ENCODE results near the gene AIM2. TPM values are rescaled to one million over a fixed set of nuclear protein-coding genes. Genes with fewer than 3 reads are reported as not detected.

AIM2 gene
- total RNA-seq, 2 donors from 2014 or later, result 0.69 TPM; not detected in 1

- H3K9ac ChIP-seq (ENCODE audit: low read depth in 2 of 2, low read length in 2 of 2), result no peak overlapping the region
- no peaks in the 10 kb centered on the region for H3K4me1 ChIP-seq
- TF ChIP-seq CTCF (IDR thresholded peaks at IDR 0.05), result no peak
- H3K27me3 ChIP-seq, result no peaks in the 10 kb centered on the region
- intact Hi-C loops (cut with DNase I), result no loop called here
- no peak overlapping the region for H3K27ac ChIP-seq
- DNase-seq, result no peak
- H3K9me3 ChIP-seq, result no peaks in the 10 kb centered on the region
- no peak overlapping the region for H3K4me3 ChIP-seq
- H3K36me3 ChIP-seq, result no peaks in the 10 kb centered on the region
These were observed 8.3 kb upstream of the AIM2 start for GRCh38 chr1:159084867-159085266.

DNA sequence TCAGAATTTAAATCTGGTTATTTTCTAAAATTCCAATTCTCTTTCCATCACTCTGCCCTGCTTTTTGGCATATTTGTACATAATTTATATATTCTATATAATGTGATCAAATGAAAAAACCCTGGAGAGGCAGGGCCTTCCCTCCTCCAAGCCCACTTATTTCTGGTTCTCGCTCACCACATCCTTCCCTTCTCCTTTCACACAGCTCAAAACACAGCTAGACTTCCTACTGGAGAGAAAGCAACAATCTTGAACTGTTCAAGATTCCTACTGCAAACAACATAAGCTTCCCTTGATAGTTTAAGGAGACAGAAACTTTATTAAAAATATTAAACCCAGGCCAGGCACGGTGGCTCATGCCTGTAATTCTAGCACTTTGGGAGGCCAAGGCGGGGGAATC, 7.6 kb upstream of the AIM2 start:
- H3K4me1 ChIP-seq, result no peaks in the 10 kb centered on the region
- no peaks in the 10 kb centered on the region for H3K9me3 ChIP-seq
- DNase-seq, result no peak
- H3K27me3 ChIP-seq, result no peaks in the 10 kb centered on the region
- intact Hi-C loops (cut with DNase I), result no loop called here
- H3K9ac ChIP-seq (ENCODE audit: low read depth in 2 of 2, low read length in 2 of 2), result no peak overlapping the region
- H3K4me3 ChIP-seq, result no peak overlapping the region
- H3K27ac ChIP-seq, result no peak overlapping the region
- TF ChIP-seq CTCF (IDR thresholded peaks at IDR 0.05), result no peak
- H3K36me3 ChIP-seq, result no peaks in the 10 kb centered on the region

GRCh38 chr1:159083013-159083412, 6.4 kb upstream of the AIM2 start:
- H3K27ac ChIP-seq, result no peak overlapping the region
- intact Hi-C loops (cut with DNase I), result no loop called here
- no peak overlapping the region for H3K9ac ChIP-seq (ENCODE audit: low read depth in 2 of 2, low read length in 2 of 2)
- H3K4me3 ChIP-seq, result no peak overlapping the region
- no peak for TF ChIP-seq CTCF (IDR thresholded peaks at IDR 0.05)
- H3K36me3 ChIP-seq, result no peaks in the 10 kb centered on the region
- H3K27me3 ChIP-seq, result no peaks in the 10 kb centered on the region
- no peaks in the 10 kb centered on the region for H3K4me1 ChIP-seq
- no peaks in the 10 kb centered on the region for H3K9me3 ChIP-seq
- DNase-seq, result no peak

GRCh38 chr1:159081626-159082025, 5.1 kb upstream of the AIM2 start:
- intact Hi-C loops (cut with DNase I), result no loop called here
- H3K9ac ChIP-seq (ENCODE audit: low read depth in 2 of 2, low read length in 2 of 2), result no peak overlapping the region
- no peaks in the 10 kb centered on the region for H3K9me3 ChIP-seq
- no peaks in the 10 kb centered on the region for H3K27me3 ChIP-seq
- H3K4me1 ChIP-seq, result no peaks in the 10 kb centered on the region
- TF ChIP-seq CTCF (IDR thresholded peaks at IDR 0.05), result no peak
- H3K36me3 ChIP-seq, result no peaks in the 10 kb centered on the region
- H3K4me3 ChIP-seq, result no peak overlapping the region
- H3K27ac ChIP-seq, result no peak overlapping the region
- DNase-seq, result no peak

- no peak for TF ChIP-seq CTCF (IDR thresholded peaks at IDR 0.05)
- Histone ChIP-seq H3K4me1 (no peaks in the 10 kb centered on the region), H3K9me3 (no peaks in the 10 kb centered on the region), H3K4me3 (no peak overlapping the region), H3K27ac (no peak overlapping the region), H3K9ac (ENCODE audit: low read depth in 2 of 2, low read length in 2 of 2) (no peak overlapping the region), H3K27me3 (no peaks in the 10 kb centered on the region), H3K36me3 (no peaks in the 10 kb centered on the region)
- DNase-seq, result no peak
- intact Hi-C loops (cut with DNase I), result no loop called here
These were observed 3.0 kb upstream of the AIM2 start for GRCh38 chr1:159079525-159079924.
